ENCODE measurements around the gene LRP1B.

The LRP1B gene

GRCh38 chr2:140528982-140529381 is 1601.8 kb downstream of the LRP1B start:
- no peak for DNase-seq (ENCODE audit: low read depth)

- no peak for DNase-seq (ENCODE audit: low read depth)
Measured at GRCh38 chr2:140526575-140526974, 1604.2 kb downstream of the LRP1B start.

- DNase-seq (ENCODE audit: low read depth), result no peak
Measured at GRCh38 chr2:140512106-140512505, 1618.7 kb downstream of the LRP1B start.

GRCh38 chr2:140509765-140510164 is 1621.1 kb downstream of the LRP1B start:
- DNase-seq (ENCODE audit: low read depth), result no peak

- DNase-seq (ENCODE audit: low read depth), result no peak
Measured at GRCh38 chr2:140508756-140509155, 1622.1 kb downstream of the LRP1B start.

- DNase-seq (ENCODE audit: low read depth), result no peak
Measured at GRCh38 chr2:140506606-140507005, 1624.2 kb downstream of the LRP1B start.

- no peak for DNase-seq (ENCODE audit: low read depth)
Measured at GRCh38 chr2:140504601-140505000, 1626.2 kb downstream of the LRP1B start.

- no peak for DNase-seq (ENCODE audit: low read depth)
Measured at GRCh38 chr2:140502951-140503630, 1627.7 kb downstream of the LRP1B start.

GRCh38 chr2:140498360-140498759 is 1632.5 kb downstream of the LRP1B start:
- DNase-seq (ENCODE audit: low read depth), result no peak

GRCh38 chr2:140496714-140497113 is 1634.1 kb downstream of the LRP1B start:
- no peak for DNase-seq (ENCODE audit: low read depth)

- DNase-seq (ENCODE audit: low read depth), result no peak
Measured at GRCh38 chr2:140491876-140492275, 1638.9 kb downstream of the LRP1B start.

GRCh38 chr2:140489193-140489592 is 1641.6 kb downstream of the LRP1B start:
- DNase-seq (ENCODE audit: low read depth), result no peak

- no peak for DNase-seq (ENCODE audit: low read depth)
Measured at GRCh38 chr2:140481136-140481535, 1649.7 kb downstream of the LRP1B start.

- no peak for DNase-seq (ENCODE audit: low read depth)
Measured at GRCh38 chr2:140473851-140474250, 1657.0 kb downstream of the LRP1B start.

GRCh38 chr2:140472676-140473075 is 1658.1 kb downstream of the LRP1B start:
- no peak for DNase-seq (ENCODE audit: low read depth)

GRCh38 chr2:140465301-140465700 is 1665.5 kb downstream of the LRP1B start:
- no peak for DNase-seq (ENCODE audit: low read depth)

- DNase-seq (ENCODE audit: low read depth), result no peak
Measured at GRCh38 chr2:140462990-140463389, 1667.8 kb downstream of the LRP1B start.

GRCh38 chr2:140457483-140457882 is 1673.3 kb downstream of the LRP1B start:
- DNase-seq (ENCODE audit: low read depth), result no peak

- no peak for DNase-seq (ENCODE audit: low read depth)
Measured at GRCh38 chr2:140455315-140455714, 1675.5 kb downstream of the LRP1B start.

GRCh38 chr2:140454717-140455116 is 1676.1 kb downstream of the LRP1B start:
- DNase-seq (ENCODE audit: low read depth), result no peak

GRCh38 chr2:140451324-140451723 is 1679.5 kb downstream of the LRP1B start:
- DNase-seq (ENCODE audit: low read depth), result no peak

GRCh38 chr2:140442319-140442718 is 1688.5 kb downstream of the LRP1B start:
- no peak for DNase-seq (ENCODE audit: low read depth)

GRCh38 chr2:140440815-140441214 is 1690.0 kb downstream of the LRP1B start:
- no peak for DNase-seq (ENCODE audit: low read depth)

GRCh38 chr2:140436936-140437335 is 1693.9 kb downstream of the LRP1B start:
- no peak for DNase-seq (ENCODE audit: low read depth)
